ENCODE data around the gene KISS1. TPM values are rescaled to one million over a fixed set of nuclear protein-coding genes. Genes with fewer than 3 reads are reported as not detected.

The KISS1 gene
- total and polyA plus RNA-seq, 12 donors, result not detected

- TF ChIP-seq CTCF (IDR thresholded peaks at IDR 0.05), result no peak
- H3K27me3 ChIP-seq, result peaks cover 0 to 11% (median 0%) of the 10 kb centered on the region in 7 donors
- H3K4me3 ChIP-seq, result no peak overlapping the region
- H3K36me3 ChIP-seq, result peaks cover 0 to 13% (median 0%) of the 10 kb centered on the region in 9 donors
- WGBS, 2 donors, result 84% methylated on average over 11 of the region's 11 CpGs
- H3K27ac ChIP-seq, result no peak overlapping the region
- H3K4me1 ChIP-seq, result peaks cover 0 to 13% (median 7%) of the 10 kb centered on the region in 9 donors
- ATAC-seq, result no peak
- H3K9me3 ChIP-seq, result no peaks in the 10 kb centered on the region
- intact Hi-C loops (cut with DNase I), result loop anchor here in 2 of 10 donors (2.0 to 10.0 kb wide), 2 partner anchors 88 to 146 kb away; no protein-coding TSS in a partner anchor
- DNase-seq, result no peak
Observed at GRCh38 chr1:204216880-204217647, 20.8 kb upstream of the KISS1 start.

GRCh38 chr1:204216236-204216635 is 19.9 kb upstream of the KISS1 start:
- peaks cover 0 to 13% (median 7%) of the 10 kb centered on the region in 9 donors for H3K4me1 ChIP-seq
- no peak overlapping the region for H3K4me3 ChIP-seq
- ATAC-seq, result no peak
- peaks cover 0 to 11% (median 0%) of the 10 kb centered on the region in 7 donors for H3K27me3 ChIP-seq
- no peak for DNase-seq
- H3K9me3 ChIP-seq, result no peaks in the 10 kb centered on the region
- intact Hi-C loops (cut with DNase I), result loop anchor here in 2 of 10 donors (2.0 to 10.0 kb wide), 2 partner anchors 89 to 147 kb away; no protein-coding TSS in a partner anchor
- peaks cover 0 to 6% (median 0%) of the 10 kb centered on the region in 9 donors for H3K36me3 ChIP-seq
- 87 to 92% methylated on average over 4 of the region's 4 CpGs for WGBS, 2 donors
- H3K27ac ChIP-seq, result no peak overlapping the region
- no peak for TF ChIP-seq CTCF (IDR thresholded peaks at IDR 0.05)

GRCh38 chr1:204213668-204214662 is 17.7 kb upstream of the KISS1 start, which contains the start of gene GOLT1A:
Gene GOLT1A, minus strand, starts transcription at chr1:204213988. Its CDS starts 82 bp downstream, at chr1:204213906.
- WGBS, 2 donors, result 13% methylated on average over 41 of the region's 41 CpGs
- no peaks in the 10 kb centered on the region for H3K36me3 ChIP-seq
- intact Hi-C loops (cut with DNase I), result loop anchor here in 7 of 10 donors (1.0 to 10.0 kb wide), 4 partner anchors 91 to 149 kb away; no protein-coding TSS in a partner anchor
- TF ChIP-seq CTCF (IDR thresholded peaks at IDR 0.05), result peak; percentile 49 to 80 (median 72)
- H3K4me3 ChIP-seq, result peak within 1 kb of the TSS in 8 of 10 donors; percentile 14 to 40 (median 27)
- H3K9me3 ChIP-seq, result no peaks in the 10 kb centered on the region
- peaks cover 0 to 13% (median 7%) of the 10 kb centered on the region in 9 donors for H3K4me1 ChIP-seq
- peaks cover 0 to 11% (median 0%) of the 10 kb centered on the region in 7 donors for H3K27me3 ChIP-seq
- H3K27ac ChIP-seq, result no peak within 1 kb of the TSS
- DNase-seq (peak; percentile 57 to 58), ATAC-seq (peak; percentile 51 to 83 (median 79))

GRCh38 chr1:204212715-204213114 is 16.4 kb upstream of the KISS1 start:
- TF ChIP-seq CTCF (IDR thresholded peaks at IDR 0.05), result no peak
- H3K27ac ChIP-seq, result no peak overlapping the region
- intact Hi-C loops (cut with DNase I), result loop anchor here in 5 of 10 donors (2.0 to 10.0 kb wide), 3 partner anchors 92 to 150 kb away; no protein-coding TSS in a partner anchor
- 92 to 95% methylated on average over 3 of the region's 3 CpGs for WGBS, 2 donors
- ATAC-seq (no peak), DNase-seq (no peak)
- H3K4me3 ChIP-seq, result no peak overlapping the region
- H3K9me3 ChIP-seq, result no peaks in the 10 kb centered on the region
- no peaks in the 10 kb centered on the region for H3K36me3 ChIP-seq
- H3K27me3 ChIP-seq, result peaks cover 0 to 13% (median 0%) of the 10 kb centered on the region in 7 donors
- H3K4me1 ChIP-seq, result peaks cover 0 to 13% (median 7%) of the 10 kb centered on the region in 9 donors
